HG02852 (cell line): ENCODE measurements around the gene CMIP.

Source experiments
- ATAC-seq: cut with Tn5 transposase; IDR thresholded peaks from one replicate; pipeline ENCODE4 v1.9.1; 2021; ENCODE audit warnings: mild to moderate bottlenecking, moderate library complexity; ENCODE audit not compliant: unreplicated experiment

The CMIP gene

DNA sequence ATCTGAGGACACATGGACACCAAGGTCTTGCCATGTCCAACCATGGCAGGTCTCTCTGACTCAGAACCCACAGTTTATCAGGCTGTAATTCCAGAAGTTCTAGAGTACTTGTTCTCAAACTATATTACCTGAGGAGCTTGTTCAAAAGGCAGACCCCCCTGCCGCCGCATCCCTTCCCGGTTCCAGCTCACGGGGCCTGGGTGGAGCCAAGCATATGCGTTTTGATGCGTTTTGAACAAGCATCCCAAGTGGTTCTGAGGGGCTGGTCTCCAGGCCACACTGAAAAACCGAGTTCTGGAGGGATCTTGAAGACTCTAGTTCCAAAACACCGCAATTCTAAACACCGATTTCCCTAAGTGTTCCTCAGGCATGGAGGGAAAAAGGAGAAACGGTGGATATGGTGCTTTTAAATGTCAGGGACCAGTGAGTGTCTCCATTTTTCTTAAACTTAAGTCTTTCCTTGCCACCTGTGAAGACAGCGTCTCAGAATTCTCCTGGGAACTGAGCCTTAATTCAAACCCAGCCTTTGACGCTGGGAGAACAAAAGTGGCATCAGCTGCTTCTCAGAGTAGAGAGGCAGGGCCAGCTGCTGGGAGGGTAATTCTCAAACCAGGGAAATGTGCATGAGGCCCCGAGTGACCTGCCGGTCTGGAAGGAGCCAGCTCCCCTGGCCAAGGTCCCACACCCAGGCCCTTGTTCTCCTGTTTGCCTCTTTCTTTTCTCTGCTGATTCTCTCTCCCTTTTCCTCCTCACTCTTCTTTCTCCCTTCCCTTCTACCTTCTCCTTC lies 250.1 kb downstream of the CMIP start:
- no peak for ATAC-seq

DNA sequence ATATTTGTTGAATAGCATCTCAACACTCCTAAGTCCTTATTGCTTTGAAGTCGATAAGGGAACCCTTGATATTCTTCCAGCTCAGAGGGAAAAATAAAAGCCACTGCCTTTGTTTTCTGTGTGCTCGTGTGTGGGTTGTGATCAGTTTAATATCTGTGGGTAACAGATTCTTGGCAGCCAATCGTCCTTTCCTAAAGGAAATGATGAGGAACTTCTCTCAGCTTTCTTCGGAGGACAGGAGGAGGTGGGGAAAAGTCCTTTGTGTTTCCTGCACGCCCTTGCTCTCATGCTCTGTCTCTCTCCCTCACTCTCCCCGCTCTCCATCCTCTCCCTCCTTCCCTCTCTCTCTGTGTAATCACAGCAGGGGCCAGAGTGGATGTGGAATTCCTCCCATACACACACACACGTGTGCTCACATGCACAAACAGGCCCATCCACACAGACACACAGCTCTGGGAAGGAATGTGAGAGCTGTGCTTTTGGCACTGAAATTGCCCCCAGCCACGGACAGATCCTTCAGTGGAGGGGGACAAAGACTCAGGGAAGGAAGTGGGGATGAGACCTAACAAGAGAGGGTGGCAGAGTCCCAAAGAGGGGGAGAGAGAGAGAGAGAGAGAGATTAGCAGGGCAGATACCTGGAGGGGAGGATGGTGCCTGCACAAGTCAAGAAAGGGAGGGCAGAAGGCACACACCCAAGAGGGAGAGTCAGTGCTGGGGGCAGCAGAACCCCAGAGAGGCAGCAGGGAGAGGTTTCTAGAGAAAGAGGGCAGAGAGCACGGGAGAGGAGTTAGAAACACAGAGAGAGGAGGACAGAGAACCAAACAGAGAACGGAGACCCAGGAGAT lies 250.9 kb downstream of the CMIP start:
- no peak for ATAC-seq

DNA sequence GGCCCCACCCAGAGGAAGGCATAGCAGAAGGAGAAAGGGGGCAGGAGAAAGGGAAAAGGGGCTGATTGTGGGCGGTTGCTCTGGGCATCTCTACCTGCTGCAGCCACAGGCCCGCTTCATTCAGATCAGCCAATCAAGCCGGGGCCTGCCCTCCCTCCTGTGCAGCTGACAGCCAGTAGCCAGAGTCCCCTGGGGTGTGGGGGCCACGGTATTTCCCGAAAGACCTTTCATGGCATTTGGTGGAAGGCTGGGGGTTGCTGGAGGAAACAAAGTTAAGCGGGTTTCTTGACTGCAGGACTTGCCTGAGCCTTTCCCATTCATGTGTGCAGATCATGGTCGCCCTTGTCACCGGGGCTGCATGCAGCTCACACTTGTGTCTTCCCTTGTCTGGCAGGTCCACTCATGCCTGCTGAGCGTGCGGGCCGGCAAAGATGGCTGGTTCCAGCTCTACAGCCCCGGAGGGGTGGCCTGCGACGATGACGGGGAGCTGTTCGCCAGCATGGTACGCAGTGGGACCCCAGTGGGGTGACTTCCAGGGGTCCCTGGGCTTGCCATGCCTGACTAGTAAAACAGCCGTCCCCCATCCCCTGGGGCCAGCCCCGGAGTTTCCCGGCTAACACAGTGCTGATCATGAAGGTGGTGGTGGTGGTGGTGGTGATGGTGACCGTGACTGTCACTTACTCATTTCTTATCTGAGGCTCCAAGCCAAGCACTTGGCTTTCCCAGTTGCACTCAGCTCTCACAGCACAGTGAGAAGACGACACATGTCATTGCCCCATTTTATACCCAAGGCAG lies 251.8 kb downstream of the CMIP start:
- no peak for ATAC-seq

- no peak for ATAC-seq
Observed at GRCh38 chr16:81696961-81697615, 252.5 kb downstream of the CMIP start.

GRCh38 chr16:81697616-81698309 lies 253.2 kb downstream of the CMIP start:
- ATAC-seq, result no peak

DNA sequence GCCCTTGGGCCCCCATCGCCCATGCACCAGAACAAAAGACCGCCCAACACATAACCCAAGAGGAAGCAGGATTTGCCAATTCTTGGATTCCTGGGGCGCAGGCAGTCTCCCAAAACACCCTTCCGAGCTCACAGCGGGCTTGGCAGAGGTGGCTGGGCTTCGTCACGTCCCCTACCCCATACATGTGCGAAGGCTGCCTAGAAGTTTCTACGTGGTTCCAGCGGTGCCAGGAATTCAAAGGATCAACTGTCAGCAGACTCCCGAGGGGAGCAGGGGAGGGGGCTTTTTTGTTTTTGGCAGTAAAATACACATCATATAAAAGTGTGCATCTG lies 253.7 kb downstream of the CMIP start:
- ATAC-seq, result no peak

DNA sequence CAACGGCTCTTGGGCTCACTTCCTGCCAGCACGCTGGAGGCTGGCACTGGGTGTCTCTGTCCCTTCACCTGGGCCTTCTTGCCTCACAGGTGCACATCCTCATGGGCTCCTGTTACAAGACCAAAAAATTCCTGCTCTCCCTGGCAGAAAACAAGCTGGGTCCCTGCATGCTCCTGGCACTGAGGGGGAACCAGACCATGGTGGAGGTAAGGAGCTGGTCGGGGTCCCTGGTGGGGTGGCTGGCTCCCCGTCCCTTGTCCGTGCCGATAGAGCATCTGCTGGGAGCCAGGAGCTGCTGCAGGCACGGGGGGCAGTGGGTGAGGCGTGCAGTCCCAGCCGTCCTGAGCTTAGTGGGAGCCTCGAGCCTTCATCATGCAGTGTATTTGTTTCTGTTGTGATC lies 255.0 kb downstream of the CMIP start:
- no peak for ATAC-seq

DNA sequence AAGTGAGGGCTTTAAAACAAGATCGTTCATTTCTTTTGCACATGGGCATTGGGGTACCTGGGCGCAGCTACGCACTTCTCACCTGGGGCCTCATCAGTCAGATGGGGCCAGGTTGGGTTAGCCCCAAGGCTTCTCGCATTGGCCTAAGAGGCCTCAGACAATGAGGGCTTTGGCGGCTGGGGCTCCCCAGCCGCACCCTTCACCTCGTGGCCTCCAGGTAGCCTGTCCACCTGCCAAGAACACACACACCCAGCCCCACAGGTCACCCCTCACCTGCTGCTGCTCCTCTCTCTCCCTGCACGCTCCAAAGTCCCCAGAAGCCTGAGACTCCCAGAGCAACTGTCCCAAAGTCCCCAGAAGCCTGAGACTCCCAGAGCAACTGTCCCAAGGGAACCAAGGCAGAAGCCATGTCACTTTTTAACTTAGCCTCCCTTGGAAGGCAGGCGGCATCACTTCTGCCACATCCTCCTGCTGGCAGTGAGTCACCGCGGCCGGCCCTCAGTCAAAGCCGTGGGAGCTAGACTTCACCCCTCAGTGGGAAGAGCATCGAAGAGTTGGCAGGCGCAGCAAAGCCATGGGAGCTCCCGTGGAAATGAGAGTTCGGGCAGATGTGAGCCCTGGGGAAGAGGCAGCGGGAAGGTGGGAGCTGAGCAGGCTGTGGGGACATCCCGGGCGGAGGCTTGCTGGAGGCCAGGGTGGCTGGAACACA lies 255.6 kb downstream of the CMIP start:
- no peak for ATAC-seq

GRCh38 chr16:81700780-81701165 lies 256.2 kb downstream of the CMIP start:
- no peak for ATAC-seq

- ATAC-seq, result no peak
Observed at GRCh38 chr16:81701296-81701970, 256.8 kb downstream of the CMIP start.

DNA sequence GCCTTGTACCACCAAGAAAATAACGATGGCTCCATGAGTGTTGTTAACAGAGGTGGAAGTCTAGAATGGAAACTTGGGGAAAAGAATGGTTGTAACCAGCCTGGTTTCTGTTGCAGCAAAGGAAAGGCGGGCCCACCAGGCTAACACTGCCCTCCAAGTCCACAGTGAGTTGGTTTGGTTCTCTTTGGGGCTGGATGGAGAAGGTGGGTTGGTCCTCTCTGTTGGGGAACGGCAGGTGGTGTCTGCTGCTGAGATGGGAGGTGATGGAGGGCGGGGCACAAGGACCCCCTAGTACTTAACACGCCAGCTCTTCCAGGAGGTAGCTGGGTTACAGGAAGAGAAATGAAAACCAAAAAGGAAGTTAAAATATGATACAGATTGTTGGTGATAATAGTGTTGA lies 257.9 kb downstream of the CMIP start:
- ATAC-seq, result no peak

GRCh38 chr16:81703177-81704155 lies 258.9 kb downstream of the CMIP start:
- no peak for ATAC-seq

GRCh38 chr16:81705261-81705660 lies 260.7 kb downstream of the CMIP start:
- no peak for ATAC-seq

DNA sequence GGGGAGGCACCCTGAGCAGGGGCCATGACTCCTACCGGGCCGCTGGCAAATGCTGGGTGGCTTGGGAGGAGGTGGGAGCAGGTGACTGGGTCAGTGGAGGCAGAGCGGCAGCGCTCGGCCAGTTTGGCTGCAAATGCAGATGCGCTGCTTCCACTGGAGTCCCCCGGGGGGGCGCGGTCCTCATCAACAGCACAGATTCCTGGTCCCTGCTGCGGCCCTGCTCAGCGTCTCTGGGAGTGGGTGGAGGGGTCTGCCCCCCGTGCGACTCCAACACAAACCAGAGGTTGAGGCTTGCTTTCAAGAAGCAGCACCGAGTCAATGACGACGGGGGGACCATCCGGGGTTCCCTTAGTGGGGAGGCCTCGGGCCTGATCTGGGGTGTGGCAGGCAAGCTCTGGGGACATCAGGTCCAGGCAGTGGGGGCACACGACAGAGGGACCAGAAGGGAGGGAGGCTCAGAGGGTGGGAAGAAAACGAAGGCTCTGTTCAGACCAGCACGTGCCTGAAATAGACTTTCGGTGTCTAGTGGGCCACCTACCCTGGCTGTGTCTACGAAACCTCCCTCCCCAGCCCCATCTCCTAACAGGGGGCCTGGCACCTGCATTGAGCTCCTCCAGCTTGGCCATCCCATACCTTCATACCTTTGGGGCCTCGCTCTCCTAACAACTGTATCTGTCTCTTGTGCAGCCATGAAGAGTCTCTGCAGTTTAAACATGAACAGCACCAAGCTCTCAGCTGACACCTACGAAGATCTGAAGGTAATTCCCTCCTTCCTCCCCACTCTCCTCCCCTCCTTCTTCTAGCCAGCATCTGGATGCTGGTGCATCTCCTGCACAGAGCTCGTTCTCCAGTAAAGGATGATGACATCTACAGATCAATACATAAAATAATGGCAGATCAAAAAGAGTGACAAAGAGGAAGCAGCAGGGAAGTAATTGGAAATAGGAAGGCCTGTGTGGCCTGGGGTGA lies 262.0 kb downstream of the CMIP start:
- ATAC-seq, result no peak

DNA sequence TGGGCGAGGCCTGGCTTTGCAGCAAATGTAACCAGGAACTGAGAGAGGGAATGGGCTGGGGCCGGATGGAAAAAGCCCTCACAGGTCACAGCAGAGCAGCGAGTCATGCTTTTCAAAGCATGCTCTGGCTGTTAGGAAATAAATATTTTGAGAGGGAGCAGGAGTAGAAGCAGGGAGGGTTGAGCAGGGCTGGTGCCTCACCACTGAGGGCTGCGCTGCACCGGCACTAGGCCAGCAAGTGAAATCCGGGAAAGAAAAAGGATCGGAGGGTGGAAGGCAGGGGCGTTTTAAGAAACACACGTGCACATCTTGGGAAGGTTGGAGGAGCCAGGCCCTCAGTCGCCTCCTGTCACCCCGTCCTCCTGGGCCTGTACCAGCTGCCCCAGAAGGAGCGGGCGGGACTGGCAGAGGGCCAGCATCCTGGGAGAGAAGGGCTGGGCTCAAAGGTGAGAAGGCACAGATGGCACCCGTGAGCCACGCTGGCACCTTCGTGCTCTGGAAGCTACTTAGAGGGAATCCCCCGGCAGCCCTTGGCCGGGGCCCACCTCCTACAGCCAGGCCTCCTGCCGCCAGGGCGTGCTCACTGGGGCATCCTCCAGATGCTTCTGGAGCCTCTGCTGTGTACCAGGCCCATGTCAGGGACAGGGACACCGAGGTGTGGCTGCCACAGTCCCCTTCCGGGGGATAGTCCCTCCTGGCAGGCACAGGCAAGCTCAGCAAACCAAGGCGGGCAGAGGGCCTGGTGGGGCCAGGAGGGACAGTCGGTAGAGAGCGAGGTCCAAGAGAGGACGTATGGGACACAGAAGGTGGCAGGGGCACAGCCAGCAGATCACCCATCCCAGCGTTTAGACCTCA lies 263.0 kb downstream of the CMIP start:
- ATAC-seq, result no peak
